H1 (cell line): ENCODE measurements around the gene CXCL1. TPM values are rescaled to one million over a fixed set of nuclear protein-coding genes. Genes with fewer than 3 reads are reported as not detected.

Experiments
- CTCF ChIA-PET: fragments of 300-600 bp; sonication (Branson Sonifier 250); formaldehyde crosslinking; loops from one replicate; lab custom pipeline; 2021; ENCODE audit not compliant: partially characterized antibody; lab: Charles Lee
- POLR2A ChIA-PET: fragments of 300-600 bp; sonication (Branson Sonifier 250); formaldehyde crosslinking; loops from one replicate; lab custom pipeline; 2021; ENCODE audit warnings: inconsistent platforms; ENCODE audit not compliant: partially characterized antibody; lab: Charles Lee
- DNase-seq, 2 experiments: peaks; one replicate each; pipeline versions ENCODE4 v3.0.0 to v3.0.0-alpha.2; 2010 to 2022; ENCODE audit warnings: low spot score in 2 of 2, low read depth in 1 of 2, mixed read lengths in 1 of 2
- FAIRE-seq: peaks from 2 replicates; lab custom pipeline; 2011; peaks lifted over from hg19 to GRCh38; lab: Jason Lieb, UNC
- H2AFZ ChIP-seq: 2 replicates; pipeline ENCODE4 v1.8.1; 2012; ENCODE audit warnings: low read length, inconsistent platforms
- H2AK5ac ChIP-seq: 2 replicates; pipeline ENCODE4 v1.6.1; 2013; ENCODE audit warnings: low read depth, low read length
- H2BK120ac ChIP-seq: replicated peaks from 2 replicates; pipeline ENCODE3; 2013; ENCODE audit warnings: low read depth, low read length, inconsistent platforms
- H2BK12ac ChIP-seq: 2 replicates; pipeline ENCODE4 v1.6.1; 2013; ENCODE audit warnings: low read depth, low read length
- H2BK15ac ChIP-seq: 2 replicates; pipeline ENCODE4 v1.6.1; 2013; ENCODE audit warnings: low read length
- H2BK20ac ChIP-seq: 2 replicates; pipeline ENCODE4 v1.6.1; 2013; ENCODE audit warnings: low read length
- H2BK5ac ChIP-seq: 2 replicates; pipeline ENCODE4 v1.6.1; 2013; ENCODE audit warnings: low read depth, low read length
- H3K14ac ChIP-seq: 2 replicates; pipeline ENCODE4 v1.6.1; 2013; ENCODE audit warnings: inconsistent platforms; ENCODE audit not compliant: insufficient read length
- H3K18ac ChIP-seq: 2 replicates; pipeline ENCODE4 v1.6.1; 2013; ENCODE audit warnings: low read length; ENCODE audit errors: extremely low read depth
- H3K23ac ChIP-seq: 2 replicates; pipeline ENCODE4 v1.6.1; 2013; ENCODE audit warnings: inconsistent platforms; ENCODE audit not compliant: insufficient read length
- H3K23me2 ChIP-seq: 2 replicates; pipeline ENCODE4 v1.6.1; 2013; ENCODE audit warnings: low read depth, low read length
- H3K27ac ChIP-seq: 2 replicates; pipeline ENCODE4 v1.6.1; 2011; ENCODE audit warnings: low read depth, low read length, inconsistent platforms
- H3K27me3 ChIP-seq, 4 experiments: replicated peaks in 1 of 4; 1 replicate in 1 of 4; 2 replicates in 3 of 4; pipeline versions ENCODE4 v1.6.1 to v1.8.1; 2011 to 2013; ENCODE audit warnings: low read length in 3 of 4, mild to moderate bottlenecking in 3 of 4, inconsistent platforms in 2 of 4, mixed read lengths in 2 of 4, moderate library complexity in 1 of 4; ENCODE audit not compliant: control insufficient read depth in 3 of 4, insufficient read depth in 3 of 4; ENCODE audit errors: extremely low read depth in 1 of 4
- H3K36me3 ChIP-seq, 4 experiments: 2 replicates each; pipeline versions ENCODE4 v1.6.1 to v1.8.1; 2011 to 2013; ENCODE audit warnings: mild to moderate bottlenecking in 4 of 4, low read length in 3 of 4, moderate library complexity in 2 of 4, control low read depth in 1 of 4, inconsistent platforms in 1 of 4; ENCODE audit not compliant: insufficient read depth in 4 of 4, control insufficient read depth in 2 of 4
- H3K4ac ChIP-seq: replicated peaks from 2 replicates; pipeline ENCODE3; 2013; ENCODE audit warnings: low read length, low read depth, mixed read lengths, inconsistent platforms; ENCODE audit not compliant: insufficient read length
- H3K4me1 ChIP-seq, 4 experiments: replicated peaks in 1 of 4; 1 replicate in 1 of 4; 2 replicates in 3 of 4; pipeline versions ENCODE4 v1.6.1 to v1.8.1; 2011 to 2013; ENCODE audit warnings: low read length in 3 of 4, inconsistent platforms in 2 of 4, mixed read lengths in 1 of 4; ENCODE audit not compliant: insufficient read depth in 4 of 4, control insufficient read depth in 3 of 4
- H3K4me2 ChIP-seq, 2 experiments: 2 replicates each; pipeline versions ENCODE4 v1.6.1 to v1.8.1; 2011 to 2013; ENCODE audit warnings: low read depth in 2 of 2, low read length in 2 of 2, control low read depth in 1 of 2, inconsistent platforms in 1 of 2, mild to moderate bottlenecking in 1 of 2; ENCODE audit not compliant: insufficient read depth in 1 of 2
- H3K4me3 ChIP-seq, 4 experiments: fragments of 200-600, 300-600 bp in 1 of 4; sonication (generic), shearing (Covaris generic), sonication (Bioruptor Twin) in 1 of 4; 2 replicates each; pipeline versions ENCODE4 v1.5.1 to v1.8.1; 2011 to 2016; ENCODE audit warnings: low read length in 4 of 4, low read depth in 3 of 4, control low read depth in 2 of 4, inconsistent platforms in 2 of 4, mild to moderate bottlenecking in 2 of 4, mixed read lengths in 1 of 4, moderate library complexity in 1 of 4; ENCODE audit not compliant: insufficient read depth in 2 of 4; ENCODE audit errors: extremely low read depth in 1 of 4
- H3K56ac ChIP-seq: replicated peaks from 2 replicates; pipeline ENCODE3; 2013; ENCODE audit warnings: low read depth, mild to moderate bottlenecking, mixed read lengths, low read length, inconsistent platforms; ENCODE audit not compliant: insufficient read length
- H3K79me1 ChIP-seq: 2 replicates; pipeline ENCODE4 v1.6.1; 2013; ENCODE audit warnings: low read depth, low read length, control low read depth
- H3K79me2 ChIP-seq, 2 experiments: 2 replicates each; pipeline versions ENCODE4 v1.6.1 to v1.8.1; 2012 to 2013; ENCODE audit warnings: low read length in 2 of 2, mild to moderate bottlenecking in 2 of 2, inconsistent platforms in 1 of 2; ENCODE audit not compliant: insufficient read depth in 2 of 2, control insufficient read depth in 1 of 2
- H3K9ac ChIP-seq, 4 experiments: replicated peaks in 1 of 4; 1 replicate in 1 of 4; 2 replicates in 3 of 4; pipeline versions ENCODE4 v1.6.1 to v1.8.1; 2011 to 2013; ENCODE audit warnings: low read depth in 3 of 4, low read length in 3 of 4, control low read depth in 2 of 4, mild to moderate bottlenecking in 2 of 4, moderate library complexity in 2 of 4, inconsistent platforms in 1 of 4; ENCODE audit errors: extremely low read depth in 1 of 4
- H3K9me3 ChIP-seq, 2 experiments: 2 replicates each; pipeline versions ENCODE4 v1.6.1 to v1.8.1; 2012 to 2013; ENCODE audit warnings: mild to moderate bottlenecking in 2 of 2, moderate library complexity in 2 of 2, control low read depth in 1 of 2, inconsistent platforms in 1 of 2, low read depth in 1 of 2, low read length in 1 of 2, mixed read lengths in 1 of 2; ENCODE audit not compliant: insufficient read depth in 2 of 2
- H4K20me1 ChIP-seq, 2 experiments: replicated peaks in 1 of 2; 2 replicates each; pipeline versions ENCODE3 to v1.8.1; 2011 to 2013; ENCODE audit warnings: inconsistent platforms in 2 of 2, low read length in 2 of 2, mild to moderate bottlenecking in 1 of 2; ENCODE audit not compliant: insufficient read depth in 2 of 2, control insufficient read depth in 1 of 2
- H4K5ac ChIP-seq: 2 replicates; pipeline ENCODE4 v1.6.1; 2013; ENCODE audit warnings: low read length, low read depth, mixed read lengths, inconsistent platforms; ENCODE audit not compliant: insufficient read length
- H4K8ac ChIP-seq: 2 replicates; pipeline ENCODE4 v1.8.0; 2013; ENCODE audit warnings: mild to moderate bottlenecking, moderate library complexity, low read length, inconsistent platforms; ENCODE audit not compliant: insufficient read depth; ENCODE audit errors: extremely low read depth
- H4K91ac ChIP-seq: replicated peaks from 2 replicates; pipeline ENCODE3; 2013; ENCODE audit warnings: low read length, mixed read lengths, inconsistent platforms; ENCODE audit not compliant: insufficient read length
- CEBPB ChIP-seq: IDR thresholded peaks from 2 replicates; pipeline ENCODE4 v1.6.1; 2012; ENCODE audit warnings: low read depth, low read length
- EGR1 ChIP-seq: IDR thresholded peaks from 2 replicates; pipeline ENCODE4 v1.6.1; 2011; ENCODE audit warnings: low read depth, low read length, borderline replicate concordance
- EZH2 ChIP-seq: fragments of 200-600 bp; sonication (generic); IDR thresholded peaks from 2 replicates; pipeline ENCODE4 v1.7.1; 2012; ENCODE audit warnings: low read depth, mild to moderate bottlenecking, moderate library complexity, low read length, inconsistent platforms; ENCODE audit not compliant: severe bottlenecking
- GABPA ChIP-seq: IDR thresholded peaks from 2 replicates; pipeline ENCODE4 v1.6.1; 2011; ENCODE audit warnings: mild to moderate bottlenecking, low read length, moderate library complexity, borderline replicate concordance; ENCODE audit not compliant: insufficient read depth
- PHF8 ChIP-seq: fragments of 200-600 bp; sonication (generic); conservative IDR thresholded peaks from 2 replicates; pipeline ENCODE4 v1.7.1; 2012; ENCODE audit warnings: low read depth, mild to moderate bottlenecking, inconsistent platforms, low read length, moderate library complexity
- RFX5 ChIP-seq: IDR thresholded peaks from 2 replicates; pipeline ENCODE4 v1.6.1; 2011; ENCODE audit warnings: low read depth, low read length, improper control_type of control experiment, borderline replicate concordance
- SIN3A ChIP-seq, 2 experiments: IDR thresholded peaks in 1 of 2; conservative IDR thresholded peaks in 1 of 2; 2 replicates each; pipeline ENCODE4 v1.6.1; 2011 to 2012; ENCODE audit warnings: low read length in 2 of 2, improper control_type of control experiment in 1 of 2, low read depth in 1 of 2, mild to moderate bottlenecking in 1 of 2
- SIRT6 ChIP-seq: IDR thresholded peaks from one replicate; pipeline ENCODE4 v1.7.1; 2012; ENCODE audit warnings: low read length, inconsistent platforms
- SP4 ChIP-seq: IDR thresholded peaks from 2 replicates; pipeline ENCODE4 v1.6.1; 2012; ENCODE audit warnings: low read length, inconsistent platforms
- SUZ12 ChIP-seq: fragments of 200-600 bp; sonication (generic); IDR thresholded peaks from 2 replicates; pipeline ENCODE4 v1.6.1; 2012; ENCODE audit warnings: mild to moderate bottlenecking, inconsistent platforms, low read length, moderate library complexity, mixed read lengths
- TCF12 ChIP-seq: IDR thresholded peaks from 2 replicates; pipeline ENCODE4 v1.6.1; 2011; ENCODE audit warnings: low read depth, mild to moderate bottlenecking, low read length
- WGBS, 2 experiments: shearing (Covaris generic) in 1 of 2; methylation state at CpG; one replicate each; pipeline versions ENCODE4 v1.1.6 to v1.1.7; 2013 to 2015; ENCODE audit warnings: low lambda C conversion rate in 2 of 2, mixed read lengths in 2 of 2, inconsistent platforms in 1 of 2, low coverage in 1 of 2, missing lambda C conversion rate in 1 of 2; ENCODE audit not compliant: insufficient replicate concordance in 2 of 2, insufficient coverage in 1 of 2, insufficient read length in 1 of 2; ENCODE audit errors: extremely low coverage in 1 of 2, missing lambda C conversion rate in 1 of 2; 5-methylcytosine and 5-hydroxymethylcytosine counted together
- polyA plus RNA-seq, 7 experiments: library from polyadenylated mRNA; depleted of rRNA in 3 of 7; stranded (reverse) in 5 of 7; unstranded in 2 of 7; fragments of >200 nt in 5 of 7; fragments of 200-250 nt in 2 of 7; gene quantifications; 1 replicate in 5 of 7; 2 replicates in 1 of 7; 4 replicates in 1 of 7; pipeline versions ENCODE4 v1.2.1 to v1.2.3, GENCODE V29; 2011 to 2013; ENCODE audit warnings: missing spikeins in 2 of 7, mixed read lengths in 2 of 7
- total RNA-seq: library from RNA; stranded (reverse); fragmentation: NEBNext Ultra II Directional; extraction: Animal tissue kit (Norgen Biotek cat#: 25700); gene quantifications from 2 replicates; pipeline ENCODE4 v1.2.1, GENCODE V29; 2021

Gene CXCL1
- total and polyA plus RNA-seq, 2 of the 8 experiments (the other 6 are each of a cell fraction or from before 2014, with no cell fraction given), result 0.77 to 0.80 TPM

GRCh38 chr4:73912191-73912590, 43.0 kb downstream of the CXCL1 start:
- DNase-seq (no peak), FAIRE-seq (no peak)
- Histone ChIP-seq H3K23me2 (no peaks in the 10 kb centered on the region), H2BK120ac (no peak overlapping the region), H3K27me3 (no peaks in the 10 kb centered on the region), H3K36me3 (no peaks in the 10 kb centered on the region), H3K79me2 (no peaks in the 10 kb centered on the region), H3K18ac (no peak overlapping the region), H3K9me3 (no peaks in the 10 kb centered on the region), H3K9ac (no peak overlapping the region), H4K91ac (no peak overlapping the region), H3K4me1 (no peaks in the 10 kb centered on the region), H3K14ac (no peak overlapping the region), H2BK15ac (no peak overlapping the region), H3K79me1 (no peaks in the 10 kb centered on the region), H2BK20ac (no peak overlapping the region), H4K8ac (no peak overlapping the region), H3K4me3 (no peak overlapping the region), H2AFZ (no peak overlapping the region), H3K23ac (no peak overlapping the region), H3K4ac (no peak overlapping the region), H3K4me2 (no peak overlapping the region), H3K27ac (no peak overlapping the region), H3K56ac (no peak overlapping the region), H4K20me1 (no peaks in the 10 kb centered on the region), H4K5ac (no peak overlapping the region), H2BK12ac (no peak overlapping the region), H2AK5ac (no peak overlapping the region), H2BK5ac (no peak overlapping the region)
- CTCF ChIA-PET, result no interaction called here
- POLR2A ChIA-PET, result no interaction called here
- WGBS, 2 experiments, result 3% methylated on average over 1 of the region's 1 CpG; no CpG with 5 or more reads in 1 of the 2 experiments
- TF ChIP-seq EZH2 (no peak), PHF8 (no peak), SIRT6 (no peak), CEBPB (no peak), SUZ12 (no peak), TCF12 (no peak), SIN3A (conservative IDR thresholded peaks at IDR 0.05 in 1 of 2, IDR thresholded peaks at IDR 0.05 in 1 of 2; ENCODE audit: low read depth in 1 of 2, low read length in 2 of 2) (no peak), GABPA (no peak), SP4 (no peak), RFX5 (no peak), EGR1 (no peak)
